UCSD-AML1 (cell line): ENCODE data around the gene SPTLC2.

ENCODE experiments used
- DNase-seq: peaks from one replicate; lab custom pipeline; 2025; ENCODE audit not compliant: unreplicated experiment; lab: John Stamatoyannopoulos, UW

The SPTLC2 gene

DNA sequence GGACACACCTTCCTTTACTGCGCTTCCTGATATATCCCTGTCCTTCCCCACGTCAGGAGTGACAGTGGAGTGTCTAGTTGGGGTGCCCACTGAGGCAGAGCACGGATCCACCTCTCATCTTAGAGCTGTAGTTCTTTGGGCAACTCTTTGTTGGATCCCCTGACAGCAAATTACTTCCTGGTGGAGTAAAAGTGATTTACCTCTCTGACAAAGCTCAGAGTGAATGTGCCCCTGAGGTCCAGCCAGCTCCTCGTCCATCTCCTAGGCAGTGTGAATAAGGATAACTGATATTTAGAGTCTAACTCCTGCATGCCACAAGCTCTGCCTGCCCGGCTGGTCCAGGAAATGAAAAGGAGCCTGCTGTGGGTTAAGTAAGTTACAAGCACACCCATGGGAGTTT is 142.5 kb downstream of the SPTLC2 start:
- DNase-seq, result no peak

DNA sequence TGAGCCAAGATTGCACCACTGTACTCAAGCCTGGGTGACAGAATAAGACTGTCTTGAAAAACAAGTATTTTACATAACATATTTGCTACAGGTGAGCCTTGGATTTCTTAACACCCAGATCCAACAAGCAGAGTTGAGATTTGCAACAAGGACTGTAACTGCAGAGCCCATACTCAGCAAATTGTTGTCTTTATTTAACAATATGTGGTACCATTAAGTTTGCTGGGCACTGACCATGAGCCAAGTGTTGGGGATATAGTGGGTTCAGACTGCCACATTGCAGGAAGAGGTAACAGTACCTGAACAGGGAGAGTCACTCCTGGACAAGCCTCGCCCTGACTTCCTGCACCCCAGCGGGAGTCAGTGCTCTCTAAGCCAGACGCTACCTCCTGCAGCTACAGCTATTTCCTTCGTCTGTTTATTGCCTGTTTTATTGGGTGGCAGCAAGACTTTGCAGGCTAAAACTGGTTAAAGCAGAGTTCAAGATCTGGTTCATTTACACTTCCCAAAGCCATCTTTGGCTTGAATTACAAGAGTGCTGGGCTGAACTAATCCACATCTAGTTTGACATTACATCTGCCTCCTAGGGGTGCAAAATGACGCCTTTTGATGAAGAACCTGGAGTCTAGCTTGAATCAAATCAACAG is 146.1 kb downstream of the SPTLC2 start:
- no peak for DNase-seq

DNA sequence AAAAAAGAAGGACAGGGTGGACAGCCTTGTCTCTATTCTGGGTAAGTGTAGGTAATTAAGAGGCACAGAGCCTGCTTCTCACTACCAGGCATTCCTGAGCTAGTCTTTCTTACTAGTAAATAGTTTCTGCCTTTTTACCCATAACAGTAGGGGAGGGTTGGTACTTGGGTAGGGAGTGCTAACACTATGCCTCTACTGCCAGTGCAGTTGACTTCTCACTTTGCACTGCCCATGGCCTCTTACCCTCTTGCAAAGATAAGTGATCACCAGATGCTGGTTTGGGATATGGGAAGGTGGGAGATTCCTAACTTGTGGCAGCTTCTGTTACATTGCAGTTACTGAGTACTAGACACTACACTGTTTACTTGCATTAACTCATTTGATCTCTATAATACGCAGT is 146.9 kb downstream of the SPTLC2 start:
- no peak for DNase-seq

- DNase-seq, result no peak
These were observed 147.4 kb downstream of the SPTLC2 start for GRCh38 chr14:77469067-77469505.

- DNase-seq, result no peak
These were observed 148.6 kb downstream of the SPTLC2 start for GRCh38 chr14:77467801-77468200.

DNA sequence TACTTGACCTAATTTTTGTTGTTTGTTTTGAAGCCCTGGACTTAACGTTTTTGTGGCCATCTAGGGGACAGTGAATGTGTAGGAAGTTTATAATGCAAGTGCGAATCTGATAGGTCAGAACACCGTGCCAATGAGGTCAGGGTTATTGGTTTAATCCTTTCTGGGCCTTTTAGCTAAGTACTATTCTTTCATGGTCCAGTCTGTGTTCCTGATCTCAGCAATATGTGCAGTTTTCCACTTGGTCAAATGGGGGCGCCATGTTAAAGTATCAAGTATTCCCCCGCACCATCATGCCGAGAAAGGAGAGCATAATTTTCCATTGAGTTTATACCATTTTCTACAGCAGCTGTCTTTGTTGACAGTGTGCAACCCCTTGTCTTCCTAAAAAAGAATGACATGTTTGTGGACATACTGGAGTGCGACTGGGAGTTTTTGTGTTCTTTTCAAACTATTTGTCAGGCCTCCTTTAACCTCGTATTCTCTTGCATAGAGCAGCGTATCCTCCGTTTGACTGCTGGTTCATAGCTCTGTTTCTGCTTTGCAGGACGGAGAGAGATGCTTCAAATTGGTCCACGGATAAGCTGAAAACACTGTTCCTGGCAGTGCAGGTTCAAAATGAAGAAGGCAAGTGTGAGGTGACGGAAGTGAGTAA is 157.2 kb downstream of the SPTLC2 start:
- peak; percentile 39 for DNase-seq

DNA sequence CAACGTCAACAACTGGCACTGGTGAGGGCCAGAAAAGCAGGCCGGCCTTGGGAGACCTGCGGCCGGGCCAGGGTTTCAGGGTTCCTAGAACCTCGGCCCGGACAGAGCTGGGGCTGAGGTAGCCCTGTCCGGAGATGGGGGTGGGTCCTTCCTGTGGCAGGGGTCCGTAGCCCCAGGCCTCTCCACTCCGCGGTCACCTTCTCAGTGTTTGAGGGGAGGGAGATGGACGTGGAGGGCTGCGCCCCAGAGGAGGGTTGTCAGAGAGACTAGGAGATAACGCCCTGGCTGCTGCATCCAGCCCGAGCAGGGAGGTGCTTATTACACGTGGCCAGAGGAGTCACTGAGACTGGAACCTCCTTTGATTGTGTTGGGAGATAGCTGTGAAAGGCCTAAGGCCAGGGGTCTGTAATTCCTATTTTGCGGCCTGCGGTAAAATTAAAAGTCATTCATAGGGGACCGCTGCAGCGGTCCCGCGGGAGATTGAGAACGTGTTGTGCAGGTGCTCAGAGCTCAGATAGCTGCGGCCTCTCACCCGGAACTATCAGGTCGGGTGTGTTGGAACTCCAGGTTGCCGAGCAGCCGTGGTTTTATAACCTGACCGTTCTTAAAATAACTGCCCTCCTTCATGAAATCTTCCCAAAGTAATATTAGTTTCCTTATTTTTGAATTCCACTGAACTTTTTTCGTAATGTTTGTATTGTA is 158.0 kb downstream of the SPTLC2 start:
- peak; percentile 56 for DNase-seq

DNA sequence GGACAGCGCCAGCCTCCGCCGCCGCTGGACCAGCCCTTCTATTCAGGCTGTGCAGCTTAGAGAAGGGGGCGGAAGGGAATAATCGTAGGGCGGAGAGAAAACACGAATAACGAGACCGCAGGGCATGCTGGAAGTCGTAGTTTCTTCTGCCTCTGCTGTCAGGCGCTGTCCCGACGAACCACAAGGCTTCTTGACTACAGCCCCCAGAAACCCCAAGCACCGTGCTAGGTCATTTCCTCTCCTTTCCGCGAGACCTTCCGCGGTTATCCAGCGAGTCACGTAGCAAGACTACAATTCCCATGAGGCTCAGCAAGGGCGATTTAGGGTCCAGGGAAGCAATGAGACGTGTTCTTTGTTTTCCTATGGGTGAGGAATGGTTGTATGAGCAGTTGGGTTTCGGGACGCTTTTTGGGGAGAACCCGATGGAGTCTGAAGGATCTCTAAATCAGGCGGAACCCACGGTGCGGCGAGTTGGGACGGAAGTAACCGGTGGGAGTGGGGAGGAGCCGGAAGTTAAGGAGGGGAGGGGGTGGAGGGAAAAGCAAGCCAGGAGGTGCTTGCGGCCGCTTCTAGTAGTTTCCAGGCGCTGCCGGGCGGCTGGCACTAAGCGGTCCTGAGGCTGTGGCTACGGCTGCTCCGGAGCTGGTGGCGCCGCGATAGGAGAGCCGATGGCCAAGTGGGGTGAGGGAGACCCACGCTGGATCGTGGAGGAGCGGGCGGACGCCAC is 158.8 kb downstream of the SPTLC2 start, which contains the start of the genes AHSA1 and VIPAS39:
AHSA1 (plus strand) TSS at position 572 of the 727 bp plus-strand sequence; CDS start at position 669, 97 bp downstream.
VIPAS39 (minus strand) TSS at position 80 of the 727 bp plus-strand sequence. CDS start 3,499 bp downstream, outside the sequence.
- peak; percentile 95 for DNase-seq

DNA sequence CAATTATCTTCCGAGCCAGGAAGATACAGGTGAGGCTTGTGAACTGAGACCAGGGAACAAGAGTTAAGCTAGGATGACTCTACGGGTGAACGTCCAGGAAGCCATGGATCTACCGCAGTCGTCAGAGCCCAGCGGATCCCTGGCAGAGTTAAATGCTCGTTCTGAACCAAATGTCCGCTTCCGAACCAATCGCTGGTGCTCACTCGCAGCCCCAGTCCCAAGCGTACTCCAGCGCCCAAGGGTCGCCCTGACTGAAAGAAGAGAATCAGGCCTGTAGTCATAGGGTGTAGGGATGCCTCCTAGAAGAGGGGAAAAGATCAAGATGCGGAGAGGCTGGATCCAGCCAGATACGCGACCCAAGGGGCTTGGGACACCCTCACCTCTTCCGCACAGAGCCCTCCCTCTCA is 159.3 kb downstream of the SPTLC2 start:
- DNase-seq, result no peak
